ENCODE measurements around the gene SLC35F4.

- TF ChIP-seq YY1 (IDR thresholded peaks at IDR 0.05; ENCODE audit: insufficient read depth, insufficient read length) (no peak), ZNF274 (IDR thresholded peaks at IDR 0.05; ENCODE audit: low read depth, low read length) (no peak), SUZ12 (IDR thresholded peaks at IDR 0.05; ENCODE audit: extremely low read depth, insufficient read depth, insufficient read length) (no peak)
Observed at GRCh38 chr14:57769863-57770523, 95.9 kb downstream of the SLC35F4 start.
